ENCODE results near the gene TASP1.

The TASP1 gene

GRCh38 chr20:13342469-13343242 lies 296.1 kb downstream of the TASP1 start:
- H3K27me3 ChIP-seq (ENCODE audit: control insufficient read depth in 1 of 2, insufficient read depth in 2 of 2, low read length in 2 of 2) = no peaks in the 10 kb centered on the region
- no peak overlapping the region for H3K9ac ChIP-seq (ENCODE audit: low read depth in 1 of 2, low read length in 2 of 2)
- H3K27ac ChIP-seq (ENCODE audit: low read depth, low read length) = no peak overlapping the region
- H3K9me3 ChIP-seq (ENCODE audit: control insufficient read depth in 1 of 2, low read length in 2 of 2) = no peaks in the 10 kb centered on the region
- peaks cover 0 to 4% of the 10 kb centered on the region in 2 donors for H3K4me1 ChIP-seq (ENCODE audit: control insufficient read depth in 1 of 2, insufficient read depth in 2 of 2, low read length in 2 of 2)
- no peaks in the 10 kb centered on the region for H3K36me3 ChIP-seq (ENCODE audit: control insufficient read depth in 1 of 2, insufficient read depth in 2 of 2, low read length in 2 of 2)
- no peak overlapping the region for H3K4me3 ChIP-seq (ENCODE audit: low read depth in 1 of 2, low read length in 2 of 2)

GRCh38 chr20:13341737-13342393 lies 296.9 kb downstream of the TASP1 start:
- no peak overlapping the region for H3K4me3 ChIP-seq (ENCODE audit: low read depth in 1 of 2, low read length in 2 of 2)
- no peak overlapping the region for H3K27ac ChIP-seq (ENCODE audit: low read depth, low read length)
- peaks cover 0 to 4% of the 10 kb centered on the region in 2 donors for H3K4me1 ChIP-seq (ENCODE audit: control insufficient read depth in 1 of 2, insufficient read depth in 2 of 2, low read length in 2 of 2)
- no peaks in the 10 kb centered on the region for H3K27me3 ChIP-seq (ENCODE audit: control insufficient read depth in 1 of 2, insufficient read depth in 2 of 2, low read length in 2 of 2)
- no peaks in the 10 kb centered on the region for H3K9me3 ChIP-seq (ENCODE audit: control insufficient read depth in 1 of 2, low read length in 2 of 2)
- H3K9ac ChIP-seq (ENCODE audit: low read depth in 1 of 2, low read length in 2 of 2) = no peak overlapping the region
- no peaks in the 10 kb centered on the region for H3K36me3 ChIP-seq (ENCODE audit: control insufficient read depth in 1 of 2, insufficient read depth in 2 of 2, low read length in 2 of 2)

- H3K4me1 ChIP-seq (ENCODE audit: control insufficient read depth in 1 of 2, insufficient read depth in 2 of 2, low read length in 2 of 2) = peaks cover 0 to 4% of the 10 kb centered on the region in 2 donors
- no peak overlapping the region for H3K4me3 ChIP-seq (ENCODE audit: low read depth in 1 of 2, low read length in 2 of 2)
- H3K9me3 ChIP-seq (ENCODE audit: control insufficient read depth in 1 of 2, low read length in 2 of 2) = no peaks in the 10 kb centered on the region
- H3K27me3 ChIP-seq (ENCODE audit: control insufficient read depth in 1 of 2, insufficient read depth in 2 of 2, low read length in 2 of 2) = no peaks in the 10 kb centered on the region
- H3K36me3 ChIP-seq (ENCODE audit: control insufficient read depth in 1 of 2, insufficient read depth in 2 of 2, low read length in 2 of 2) = no peaks in the 10 kb centered on the region
- H3K27ac ChIP-seq (ENCODE audit: low read depth, low read length) = no peak overlapping the region
- H3K9ac ChIP-seq (ENCODE audit: low read depth in 1 of 2, low read length in 2 of 2) = no peak overlapping the region
These were observed 298.6 kb downstream of the TASP1 start for GRCh38 chr20:13340088-13340487.
